ENCODE data around the gene ARHGEF16. TPM values are rescaled to one million over a fixed set of nuclear protein-coding genes. Genes with fewer than 3 reads are reported as not detected.

ARHGEF16 gene
- total and polyA plus RNA-seq, 10 donors, result 0.23 to 1.6 (median 0.84) TPM

- H3K36me3 ChIP-seq, result no peaks in the 10 kb centered on the region
- peaks cover 0 to 10% (median 1%) of the 10 kb centered on the region in 6 donors for H3K4me1 ChIP-seq
- no peak overlapping the region for H3K4me3 ChIP-seq
- H3K9me3 ChIP-seq, result no peaks in the 10 kb centered on the region
- intact Hi-C loops (cut with DNase I; ENCODE audit: low total_unique reads), result no loop called here
- peak; percentile 62 for DNase-seq
- H3K27ac ChIP-seq, result no peak overlapping the region
- TF ChIP-seq POLR2AphosphoS5 (IDR thresholded peaks at IDR 0.05) (no peak), POLR2A (IDR thresholded peaks at IDR 0.05) (no peak)
- WGBS, 5 donors, result 86 to 92% (median 89%) methylated on average over 13 to 16 of the region's 16 CpGs
- H3K27me3 ChIP-seq (replicated peaks in 1 of 7), result peaks cover 0 to 21% (median 0%) of the 10 kb centered on the region in 7 donors
These were observed 12.1 kb downstream of the ARHGEF16 start for GRCh38 chr1:3466366-3467075.

DNA sequence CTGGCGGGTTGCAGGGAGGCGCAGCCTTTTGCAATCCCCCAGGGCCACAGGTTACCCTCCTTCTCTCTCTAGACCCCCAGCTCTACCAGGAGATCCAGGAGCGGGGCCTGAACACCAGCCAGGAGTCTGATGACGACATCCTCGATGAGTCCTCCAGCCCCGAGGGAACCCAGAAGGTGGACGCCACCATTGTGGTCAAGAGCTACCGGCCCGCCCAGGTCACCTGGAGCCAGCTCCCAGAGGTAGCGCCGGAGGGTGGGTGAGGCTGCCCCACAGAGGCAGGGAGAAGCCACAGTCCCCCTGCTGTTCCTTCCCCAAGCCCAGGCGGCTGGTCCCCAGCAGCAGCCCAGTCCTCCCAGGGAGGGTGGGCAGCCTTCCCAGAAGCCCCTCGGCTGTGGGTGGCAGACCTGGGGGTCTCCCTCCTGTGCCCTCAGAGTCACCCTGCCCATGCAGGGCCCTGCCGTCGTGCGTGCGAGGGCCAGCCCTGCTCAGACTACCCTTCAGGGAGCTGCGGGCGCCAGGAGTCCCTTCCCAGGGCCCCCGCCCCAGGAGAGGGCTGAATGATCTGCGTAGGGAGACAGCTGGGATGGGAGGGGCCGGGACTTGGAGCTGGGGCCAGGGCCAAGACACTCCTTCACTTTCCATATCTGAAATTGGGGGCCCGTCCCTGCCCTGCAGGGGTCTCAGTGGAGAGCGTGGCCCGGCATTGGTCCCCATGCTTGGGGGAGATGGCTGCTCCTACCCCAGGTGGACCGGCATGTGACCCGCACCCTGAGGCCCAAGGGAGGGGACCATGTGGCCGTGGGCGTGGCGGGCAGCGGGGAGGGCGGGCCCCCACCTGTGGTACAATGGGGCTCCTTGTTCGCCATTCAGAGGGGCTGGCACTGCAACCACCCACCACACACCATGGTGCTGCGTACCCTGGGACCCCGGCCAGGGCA is 12.9 kb downstream of the ARHGEF16 start:
- Histone ChIP-seq H3K27me3 (replicated peaks in 1 of 7) (peaks cover 0 to 22% (median 0%) of the 10 kb centered on the region in 7 donors), H3K9me3 (no peaks in the 10 kb centered on the region), H3K27ac (no peak overlapping the region), H3K4me3 (no peak overlapping the region), H3K36me3 (no peaks in the 10 kb centered on the region), H3K4me1 (peaks cover 0 to 17% (median 5%) of the 10 kb centered on the region in 6 donors)
- intact Hi-C loops (cut with DNase I; ENCODE audit: low total_unique reads), result no loop called here
- no peak for TF ChIP-seq CTCF (IDR thresholded peaks at IDR 0.05 in 8 of 11, conservative IDR thresholded peaks at IDR 0.05 in 3 of 11)
- no peak for TF ChIP-seq POLR2A (IDR thresholded peaks at IDR 0.05)
- no peak for TF ChIP-seq POLR2AphosphoS5 (IDR thresholded peaks at IDR 0.05)
- DNase-seq, result peak; percentile 58
- 80 to 89% (median 86%) methylated on average over 13 to 35 of the region's 35 CpGs for WGBS, 5 donors

DNA sequence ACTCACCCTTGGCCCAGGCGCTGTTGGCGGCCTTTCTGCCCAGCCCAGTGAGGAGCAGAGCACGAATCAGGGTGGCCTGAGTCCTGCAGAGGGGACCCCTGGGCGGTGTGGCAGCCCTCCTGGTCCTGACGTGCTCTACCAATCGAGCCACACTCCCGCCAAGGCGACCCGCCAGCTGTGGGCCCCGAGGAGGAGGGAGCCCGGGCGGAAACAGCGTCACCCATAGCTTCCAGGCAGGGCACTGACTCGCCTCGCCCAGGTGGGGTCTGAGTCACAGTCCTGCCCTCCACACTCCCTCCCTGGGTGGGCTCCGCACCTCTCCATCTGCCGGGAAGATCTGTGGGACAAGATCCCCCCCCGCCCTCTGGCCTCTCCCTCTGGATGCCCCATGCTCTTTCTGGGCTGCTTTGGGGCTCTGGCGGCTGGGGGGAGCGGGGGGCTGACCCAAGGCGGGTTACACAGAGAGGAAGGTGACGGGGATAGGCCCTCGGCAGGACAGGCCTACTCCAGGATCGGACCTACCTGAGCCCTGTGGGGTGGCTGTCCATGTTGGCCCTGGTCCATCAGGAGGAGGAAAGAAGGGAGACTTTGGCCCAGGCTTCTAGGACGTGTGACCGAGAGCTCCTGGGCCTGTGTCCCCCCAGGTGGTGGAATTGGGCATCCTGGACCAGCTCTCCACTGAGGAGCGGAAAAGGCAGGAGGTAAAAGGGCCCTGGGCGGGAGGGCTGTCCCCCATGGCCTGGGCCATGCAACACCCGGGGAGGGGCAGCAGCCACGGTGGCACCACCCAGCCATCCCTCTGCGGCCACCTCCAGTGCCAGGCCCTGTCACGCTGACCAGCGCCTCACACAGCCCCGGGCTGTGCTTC is 14.0 kb downstream of the ARHGEF16 start:
- no peaks in the 10 kb centered on the region for H3K36me3 ChIP-seq
- peaks cover 0 to 24% (median 0%) of the 10 kb centered on the region in 7 donors for H3K27me3 ChIP-seq (replicated peaks in 1 of 7)
- H3K9me3 ChIP-seq, result no peaks in the 10 kb centered on the region
- no peak overlapping the region for H3K27ac ChIP-seq
- intact Hi-C loops (cut with DNase I; ENCODE audit: low total_unique reads), result no loop called here
- H3K4me3 ChIP-seq, result no peak overlapping the region
- 78 to 86% (median 82%) methylated on average over 22 to 34 of the region's 34 CpGs for WGBS, 5 donors
- peak; percentile 69 for DNase-seq
- peaks cover 0 to 26% (median 8%) of the 10 kb centered on the region in 6 donors for H3K4me1 ChIP-seq
- TF ChIP-seq POLR2AphosphoS5 (IDR thresholded peaks at IDR 0.05) (no peak), CTCF (IDR thresholded peaks at IDR 0.05 in 8 of 11, conservative IDR thresholded peaks at IDR 0.05 in 3 of 11) (no peak), POLR2A (IDR thresholded peaks at IDR 0.05) (no peak)

Data from spleen (tissue), 11 donors.